Stomach (tissue), 4 donors: ENCODE results near the gene ASTN2.

Experiments
- CTCF ChIP-seq, 7 experiments: fragments of 450-650 bp in 4 of 7; fragments of 200-600 bp in 3 of 7; sonication (generic) in 3 of 7; IDR thresholded peaks; one replicate each; pipeline ENCODE4 v1.5.1; 2016 to 2019; ENCODE audit warnings: antibody characterized with exemption in 7 of 7, control low read depth in 2 of 7, mild to moderate bottlenecking in 1 of 7
- POLR2AphosphoS5 ChIP-seq, 3 donors: sonication (generic); formaldehyde crosslinking; IDR thresholded peaks; one replicate each; pipeline ENCODE4 v1.6.1; 2016; ENCODE audit warnings: antibody characterized with exemption in 3 of 3

GRCh38 chr9:116721411-116721810 is 693.4 kb downstream of the ASTN2 start:
- no peak for TF ChIP-seq POLR2AphosphoS5 (IDR thresholded peaks at IDR 0.05)
- TF ChIP-seq CTCF (IDR thresholded peaks at IDR 0.05) = no peak
